K562 (cell line): ENCODE results near the gene TCP11. TPM values are rescaled to one million over a fixed set of nuclear protein-coding genes. Genes with fewer than 3 reads are reported as not detected.

Experiments
- ATAC-seq: fragments of 200-7000 bp; cut with Tn5 transposase; 3 replicates; pipeline ENCODE4 v1.9.1; 2020; ENCODE audit warnings: moderate library complexity
- BruUV-seq: library from RNA; stranded (reverse); fragments of 400-500 nt; replicated peaks from 2 replicates; lab custom pipeline; 2021; lab: Mats Ljungman, UMichigan
- CTCF ChIA-PET: fragments of 300-600 bp; formaldehyde crosslinking; extraction: SDS; loops from one replicate; lab custom pipeline; 2021; ENCODE audit warnings: low intra/inter-chr PET ratio; lab: Yijun Ruan, JAX
- POLR2A ChIA-PET: fragments of 300-600, 350-650 bp; sonication (Branson Sonifier 250); formaldehyde crosslinking; extraction: SDS; loops from one replicate; lab custom pipeline; 2021; ENCODE audit warnings: antibody characterized with exemption, inconsistent platforms; lab: Yijun Ruan, JAX
- DNase-seq, 4 experiments: peaks; one replicate each; pipeline versions ENCODE4 v3.0.0 to v3.0.0-alpha.2; 2011 to 2018; ENCODE audit warnings: low spot score in 3 of 4, mixed read lengths in 3 of 4; ENCODE audit errors: extremely low read depth in 1 of 4
- FAIRE-seq: peaks from 2 replicates; lab custom pipeline; 2011; peaks lifted over from hg19 to GRCh38; lab: Jason Lieb, UNC
- H2AFZ ChIP-seq: 2 replicates; pipeline ENCODE4 v1.6.0; 2011; ENCODE audit warnings: low read depth, low read length, control low read depth, inconsistent platforms
- H3K27ac ChIP-seq: fragments of 200-600 bp; 3 replicates; pipeline ENCODE4 v1.8.0; 2011; ENCODE audit warnings: low read depth, mild to moderate bottlenecking, control low read depth, inconsistent platforms, low read length, moderate library complexity, mixed read lengths; ENCODE audit errors: extremely low read depth
- H3K27me3 ChIP-seq, 2 experiments: fragments of 300-600 bp in 1 of 2; 2 replicates in 1 of 2; 3 replicates in 1 of 2; pipeline versions ENCODE4 v1.6.0 to v1.8.0; 2011; ENCODE audit warnings: inconsistent platforms in 2 of 2, low read length in 2 of 2, mild to moderate bottlenecking in 1 of 2, mixed read lengths in 1 of 2, moderate library complexity in 1 of 2; ENCODE audit not compliant: control insufficient read depth in 2 of 2, insufficient read depth in 2 of 2
- H3K36me3 ChIP-seq: fragments of 300-600 bp; 3 replicates; pipeline ENCODE4 v1.8.0; 2011; ENCODE audit warnings: mild to moderate bottlenecking, low read length, inconsistent platforms; ENCODE audit not compliant: control insufficient read depth, insufficient read depth
- H3K4me1 ChIP-seq, 2 experiments: fragments of 200-600 bp in 1 of 2; replicated peaks in 1 of 2; 2 replicates in 1 of 2; 3 replicates in 1 of 2; pipeline versions ENCODE4 v1.5.1 to v1.8.0; 2011; ENCODE audit warnings: inconsistent platforms in 2 of 2, low read length in 2 of 2, mild to moderate bottlenecking in 1 of 2, mixed read lengths in 1 of 2, moderate library complexity in 1 of 2; ENCODE audit not compliant: control insufficient read depth in 2 of 2, insufficient read depth in 2 of 2
- H3K4me2 ChIP-seq: 2 replicates; pipeline ENCODE4 v1.6.1; 2011; ENCODE audit warnings: low read length, control low read depth, inconsistent platforms, mixed read lengths; ENCODE audit not compliant: insufficient read depth
- H3K4me3 ChIP-seq: fragments of 200-600 bp; sonication (generic), shearing (Covaris generic); 2 replicates; pipeline ENCODE4 v1.5.1; 2016; ENCODE audit warnings: control low read depth, inconsistent platforms
- H3K79me2 ChIP-seq: fragments of 200-600 bp; 3 replicates; pipeline ENCODE4 v1.8.0; 2011; ENCODE audit warnings: low read length, inconsistent platforms; ENCODE audit not compliant: control insufficient read depth, insufficient read depth
- H3K9ac ChIP-seq, 2 experiments: 2 replicates each; pipeline versions ENCODE4 v1.6.0 to v1.6.1; 2011; ENCODE audit warnings: low read depth in 2 of 2, low read length in 2 of 2, control low read depth in 1 of 2, inconsistent platforms in 1 of 2, mild to moderate bottlenecking in 1 of 2, mixed read lengths in 1 of 2; ENCODE audit not compliant: insufficient read depth in 1 of 2
- H3K9me1 ChIP-seq: one replicate; pipeline ENCODE4 v1.6.0; 2011; ENCODE audit warnings: inconsistent platforms, mild to moderate bottlenecking, low read length, moderate library complexity; ENCODE audit not compliant: control insufficient read depth, insufficient read depth
- H3K9me3 ChIP-seq: replicated peaks from 2 replicates; pipeline ENCODE4 v1.5.1; 2011; ENCODE audit warnings: low read depth, low read length, inconsistent platforms; ENCODE audit not compliant: control insufficient read depth, insufficient read depth
- H4K20me1 ChIP-seq: replicated peaks from 2 replicates; pipeline ENCODE4 v1.6.1; 2011; ENCODE audit warnings: low read length, inconsistent platforms, mixed read lengths; ENCODE audit not compliant: control insufficient read depth, insufficient read depth
- GTF3C2 ChIP-seq: IDR thresholded peaks from 3 replicates; pipeline ENCODE4 v1.6.1; 2011; ENCODE audit warnings: borderline replicate concordance, mild to moderate bottlenecking, moderate library complexity; ENCODE audit not compliant: insufficient read length; ENCODE audit errors: extremely low read depth
- HNRNPL ChIP-seq: fragments of 200-400 bp; formaldehyde crosslinking; IDR thresholded peaks from 2 replicates; pipeline ENCODE4 v1.6.1; 2017; ENCODE audit warnings: low read depth, mild to moderate bottlenecking, low read length
- KAT8 ChIP-seq: fragments of 450-650 bp; IDR thresholded peaks from 2 replicates; pipeline ENCODE4 v1.6.1; 2016; ENCODE audit warnings: low read depth, mild to moderate bottlenecking
- PHB2 ChIP-seq: fragments of 450-650 bp; IDR thresholded peaks from 2 replicates; pipeline ENCODE4 v1.6.1; 2017; ENCODE audit warnings: low read depth
- TARDBP ChIP-seq: fragments of 450-650 bp; IDR thresholded peaks from 2 replicates; pipeline ENCODE4 v1.6.1; 2016
- ZNF609 ChIP-seq: sonication (generic); formaldehyde crosslinking; IDR thresholded peaks from 2 replicates; pipeline ENCODE4 v1.8.1; 2023; ENCODE audit warnings: missing genetic modification reagents, mild to moderate bottlenecking, borderline replicate concordance
- WGBS: fragments of 100-300 bp; shearing (Covaris generic); methylation state at CpG from one replicate; pipeline ENCODE4 v1.1.6; 2016; ENCODE audit warnings: low coverage, mixed read lengths; ENCODE audit not compliant: insufficient coverage; ENCODE audit errors: missing lambda C conversion rate; 5-methylcytosine and 5-hydroxymethylcytosine counted together
- in situ Hi-C: fragments of 300-500 bp; cut with MboI; formaldehyde crosslinking; loops from 4 replicates; pipeline ENCODE4 v1.15.0; 2018; ENCODE audit warnings: inconsistent platforms, mixed read lengths
- intact Hi-C: fragments of 100-400 bp; cut with micrococcal nuclease; formaldehyde crosslinking; loops from 2 replicates; pipeline ENCODE4 v1.14.2; 2022
- polyA plus RNA-seq, 8 experiments: library from polyadenylated mRNA; depleted of rRNA in 4 of 8; stranded (reverse) in 5 of 8; unstranded in 3 of 8; fragments of >200 nt; fragmentation: Nextera tagmentation in 2 of 8; fragmentation: Illumina TruSeq in 1 of 8; extraction: Ambion mirVana in 2 of 8; extraction: Trizol in 1 of 8; gene quantifications; 2 replicates each; pipeline versions ENCODE4 v1.2.1 to v1.2.3, GENCODE V29; 2011 to 2014; ENCODE audit warnings: inconsistent platforms in 1 of 8, missing spikeins in 1 of 8
- total RNA-seq, 7 experiments: library from RNA; depleted of rRNA in 6 of 7; stranded (reverse); fragments of >200 nt in 6 of 7; fragmentation: Illumina TruSeq in 2 of 7; extraction: Trizol in 2 of 7; gene quantifications; 2 replicates each; pipeline versions ENCODE4 v1.2.1 to v1.2.3, GENCODE V29; 2011 to 2021; ENCODE audit warnings: low replicate concordance in 1 of 7

The TCP11 gene
- total and polyA plus RNA-seq, 9 of the 15 experiments (the other 6 are each of a cell fraction or from before 2014, with no cell fraction given), result not detected

GRCh38 chr6:35166116-35166515, 25.0 kb upstream of the TCP11 start:
- WGBS, result 2% methylated on average over 2 of the region's 2 CpGs
- no peaks in the 10 kb centered on the region for H3K36me3 ChIP-seq
- TF ChIP-seq HNRNPL, result no peak
- TF ChIP-seq KAT8, result no peak
- TF ChIP-seq ZNF609 (CRISPR knock-in tag), result no peak
- TF ChIP-seq PHB2, result no peak
- no peak for TF ChIP-seq TARDBP
- TF ChIP-seq GTF3C2, result no peak
- TF ChIP-seq, all 486 proteins: peak for 0
- no TSS peak for BruUV-seq
- Histone ChIP-seq H3K27me3 (peaks cover 25 to 45% of the 10 kb centered on the region in 2 experiments; a peak in 4 of 5 replicates), H3K27ac (no peak overlapping the region), H3K4me2 (no peak overlapping the region), H3K9me1 (no peaks in the 10 kb centered on the region), H3K4me1 (no peaks in the 10 kb centered on the region), H3K9me3 (0 out of 2 replicates have a peak, but pooled peaks cover 3% of the 10 kb centered on the region), H2AFZ (no peak overlapping the region), H3K79me2 (no peaks in the 10 kb centered on the region), H3K9ac (no peak overlapping the region), H3K4me3 (no peak overlapping the region), H4K20me1 (no peaks in the 10 kb centered on the region)
- ATAC-seq (no peak), DNase-seq (no peak), FAIRE-seq (no peak)
- in situ Hi-C loops, result no loop called here
- intact Hi-C loops, result no loop called here
- CTCF ChIA-PET, result no interaction called here
- POLR2A ChIA-PET, result interaction anchor here (0.8 to 1.2 kb wide), 2 partner anchors 18 to 19 kb away, joined by 3 read pairs; no protein-coding TSS in a partner anchor
